GM12891 (cell line): ENCODE measurements around the gene SIK3.

Experiments used
- POLR2A ChIP-seq: IDR thresholded peaks from 2 replicates; pipeline ENCODE4 v1.6.1; 2011; ENCODE audit warnings: low read depth, low read length, control low read depth
- POLR2AphosphoS5 ChIP-seq: IDR thresholded peaks from 2 replicates; pipeline ENCODE4 v1.6.1; 2011; ENCODE audit warnings: low read depth, low read length, control low read depth
- POU2F2 ChIP-seq: IDR thresholded peaks from 2 replicates; pipeline ENCODE4 v1.6.1; 2011; ENCODE audit warnings: low read depth, mild to moderate bottlenecking, control low read depth, low read length, moderate library complexity
- SPI1 ChIP-seq: IDR thresholded peaks from 2 replicates; pipeline ENCODE4 v1.6.1; 2011; ENCODE audit warnings: low read depth, low read length, control low read depth
- TAF1 ChIP-seq: IDR thresholded peaks from 2 replicates; pipeline ENCODE4 v1.6.1; 2011; ENCODE audit warnings: low read depth, low read length, control low read depth

GRCh38 chr11:116869610-116870009 is 228.6 kb downstream of the SIK3 start:
- TF ChIP-seq POLR2A (no peak), POLR2AphosphoS5 (no peak), TAF1 (no peak), POU2F2 (no peak), SPI1 (no peak)
